ENCODE data around the gene SYNGAP1.

DNA sequence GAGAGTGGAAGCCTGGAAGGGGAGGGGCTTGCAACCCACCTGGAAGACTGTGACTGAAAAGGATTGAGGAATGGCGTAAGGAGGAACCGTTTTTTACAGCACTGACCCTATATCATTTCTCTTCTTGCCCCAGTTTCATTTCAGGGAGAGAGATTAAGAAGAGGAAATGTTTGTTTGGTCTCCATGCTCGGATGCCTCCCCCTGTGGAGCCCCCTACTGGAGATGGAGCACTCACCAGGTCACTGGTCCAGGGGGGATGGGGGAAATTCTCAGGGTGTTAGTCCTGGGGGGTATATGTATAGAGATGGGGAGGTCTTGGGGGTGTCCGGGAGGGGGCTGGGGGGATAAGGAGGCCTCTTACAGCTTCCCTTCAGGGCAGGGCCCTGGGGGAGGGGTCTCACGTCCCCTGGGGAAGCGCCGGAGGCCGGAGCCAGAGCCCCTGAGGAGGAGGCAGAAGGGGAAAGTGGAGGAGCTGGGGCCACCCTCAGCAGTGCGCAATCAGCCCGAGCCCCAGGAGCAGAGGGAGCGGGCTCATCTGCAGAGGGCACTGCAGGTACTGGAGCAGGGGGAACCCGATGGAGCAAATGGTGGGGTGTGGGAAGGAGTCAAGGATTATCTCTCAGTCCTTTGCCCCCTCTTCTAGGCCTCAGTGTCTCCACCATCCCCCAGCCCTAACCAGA is 5.1 kb upstream of the SYNGAP1 start:
- TF ChIP-seq, protein P1, sequence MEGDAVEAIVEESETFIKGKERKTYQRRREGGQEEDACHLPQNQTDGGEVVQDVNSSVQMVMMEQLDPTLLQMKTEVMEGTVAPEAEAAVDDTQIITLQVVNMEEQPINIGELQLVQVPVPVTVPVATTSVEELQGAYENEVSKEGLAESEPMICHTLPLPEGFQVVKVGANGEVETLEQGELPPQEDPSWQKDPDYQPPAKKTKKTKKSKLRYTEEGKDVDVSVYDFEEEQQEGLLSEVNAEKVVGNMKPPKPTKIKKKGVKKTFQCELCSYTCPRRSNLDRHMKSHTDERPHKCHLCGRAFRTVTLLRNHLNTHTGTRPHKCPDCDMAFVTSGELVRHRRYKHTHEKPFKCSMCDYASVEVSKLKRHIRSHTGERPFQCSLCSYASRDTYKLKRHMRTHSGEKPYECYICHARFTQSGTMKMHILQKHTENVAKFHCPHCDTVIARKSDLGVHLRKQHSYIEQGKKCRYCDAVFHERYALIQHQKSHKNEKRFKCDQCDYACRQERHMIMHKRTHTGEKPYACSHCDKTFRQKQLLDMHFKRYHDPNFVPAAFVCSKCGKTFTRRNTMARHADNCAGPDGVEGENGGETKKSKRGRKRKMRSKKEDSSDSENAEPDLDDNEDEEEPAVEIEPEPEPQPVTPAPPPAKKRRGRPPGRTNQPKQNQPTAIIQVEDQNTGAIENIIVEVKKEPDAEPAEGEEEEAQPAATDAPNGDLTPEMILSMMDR (IDR thresholded peaks at IDR 0.05): peak; percentile 58
- TF ChIP-seq EZH2 (IDR thresholded peaks at IDR 0.05): no peak
